Adrenal gland (tissue), 5 donors: Measurements from ENCODE around the gene GABARAP.

Source experiments
- CTCF ChIP-seq, 6 experiments: fragments of 450-650 bp in 4 of 6; fragments of 200-600 bp in 2 of 6; sonication (generic) in 1 of 6; IDR thresholded peaks; 1 replicate in 5 of 6; 2 replicates in 1 of 6; pipeline versions ENCODE4 v1.5.1 to v1.8.0; 2016 to 2021; ENCODE audit warnings: antibody characterized with exemption in 6 of 6, mild to moderate bottlenecking in 2 of 6, moderate library complexity in 1 of 6
- POLR2A ChIP-seq, 2 donors: fragments of 450-650 bp; IDR thresholded peaks; one replicate each; pipeline ENCODE4 v1.6.1; 2017; ENCODE audit warnings: antibody characterized with exemption in 2 of 2, mild to moderate bottlenecking in 2 of 2, moderate library complexity in 1 of 2
- donor health status: DM: no; HTN: no; CAD: no.

- no peak for TF ChIP-seq CTCF (IDR thresholded peaks at IDR 0.05)
- TF ChIP-seq POLR2A (IDR thresholded peaks at IDR 0.05) = no peak
Observed at GRCh38 chr17:7281953-7282751, 39.9 kb upstream of the GABARAP start.
